ENCODE measurements around the gene DCAF8.

Gene DCAF8

DNA sequence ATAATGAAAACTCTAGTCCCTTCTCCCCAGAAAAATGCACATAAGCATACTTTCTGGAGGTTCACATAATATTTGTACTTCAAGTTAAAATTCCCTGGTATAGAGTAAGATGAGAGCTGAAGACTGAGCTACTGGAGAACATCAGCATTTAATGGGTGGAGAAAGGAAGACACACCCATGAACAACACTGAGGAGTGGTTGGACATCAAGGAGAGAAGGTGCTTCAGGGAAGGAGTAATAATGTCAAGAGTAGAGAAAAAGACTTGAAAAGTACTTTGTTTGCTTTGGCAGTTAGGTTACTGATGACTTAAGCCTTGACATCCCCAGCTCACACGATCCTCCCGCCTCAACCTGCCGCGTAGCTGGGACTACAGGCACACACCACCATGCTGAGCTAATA lies 35.3 kb downstream of the DCAF8 start:
- no peak for DNase-seq (ENCODE audit: low read depth)

- no peak for DNase-seq (ENCODE audit: low read depth)
These were observed 35.7 kb downstream of the DCAF8 start for GRCh38 chr1:160226623-160227022.

GRCh38 chr1:160225345-160225744 lies 37.0 kb downstream of the DCAF8 start:
- DNase-seq (ENCODE audit: low read depth), result no peak

- no peak for DNase-seq (ENCODE audit: low read depth)
These were observed 37.7 kb downstream of the DCAF8 start for GRCh38 chr1:160224606-160225005.

- no peak for DNase-seq (ENCODE audit: low read depth)
These were observed 39.8 kb downstream of the DCAF8 start for GRCh38 chr1:160222546-160222945.

GRCh38 chr1:160221089-160221488 lies 41.3 kb downstream of the DCAF8 start:
- DNase-seq (ENCODE audit: low read depth), result no peak

GRCh38 chr1:160220301-160220700 lies 42.0 kb downstream of the DCAF8 start:
- DNase-seq (ENCODE audit: low read depth), result no peak

GRCh38 chr1:160219062-160219929 lies 43.1 kb downstream of the DCAF8 start:
- no peak for DNase-seq (ENCODE audit: low read depth)

GRCh38 chr1:160217481-160218051 lies 44.8 kb downstream of the DCAF8 start:
- DNase-seq (ENCODE audit: low read depth), result no peak

DNA sequence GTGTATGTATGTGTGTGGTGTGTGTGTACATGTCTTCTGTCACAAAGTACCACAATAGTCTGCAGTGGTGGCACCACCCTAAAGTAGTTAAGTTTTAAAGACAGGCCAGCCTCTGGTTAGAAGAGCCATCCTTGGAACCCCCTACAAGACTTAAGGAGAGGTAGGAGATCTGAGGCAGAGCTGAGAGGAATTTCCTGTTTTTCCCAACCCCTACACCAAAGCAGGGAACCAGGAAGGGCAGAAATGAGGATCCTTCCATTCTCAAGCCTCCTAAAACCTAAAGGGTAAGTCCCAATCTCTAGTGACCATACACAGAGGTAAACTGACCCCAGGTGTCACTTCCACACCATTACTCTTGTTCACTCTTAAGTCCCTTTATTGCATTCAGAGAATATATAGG lies 46.0 kb downstream of the DCAF8 start:
- DNase-seq (ENCODE audit: low read depth), result no peak

GRCh38 chr1:160214481-160215140 lies 47.7 kb downstream of the DCAF8 start:
- DNase-seq (ENCODE audit: low read depth), result no peak

- DNase-seq (ENCODE audit: low read depth), result no peak
These were observed 51.1 kb downstream of the DCAF8 start for GRCh38 chr1:160211046-160211790.

- no peak for DNase-seq (ENCODE audit: low read depth)
These were observed 51.8 kb downstream of the DCAF8 start for GRCh38 chr1:160210561-160210960.

GRCh38 chr1:160209321-160210046 lies 52.9 kb downstream of the DCAF8 start:
- no peak for DNase-seq (ENCODE audit: low read depth)

- DNase-seq (ENCODE audit: low read depth), result no peak
These were observed 53.6 kb downstream of the DCAF8 start for GRCh38 chr1:160208557-160209320.

GRCh38 chr1:160207771-160208556 lies 54.4 kb downstream of the DCAF8 start:
- DNase-seq (ENCODE audit: low read depth), result no peak

DNA sequence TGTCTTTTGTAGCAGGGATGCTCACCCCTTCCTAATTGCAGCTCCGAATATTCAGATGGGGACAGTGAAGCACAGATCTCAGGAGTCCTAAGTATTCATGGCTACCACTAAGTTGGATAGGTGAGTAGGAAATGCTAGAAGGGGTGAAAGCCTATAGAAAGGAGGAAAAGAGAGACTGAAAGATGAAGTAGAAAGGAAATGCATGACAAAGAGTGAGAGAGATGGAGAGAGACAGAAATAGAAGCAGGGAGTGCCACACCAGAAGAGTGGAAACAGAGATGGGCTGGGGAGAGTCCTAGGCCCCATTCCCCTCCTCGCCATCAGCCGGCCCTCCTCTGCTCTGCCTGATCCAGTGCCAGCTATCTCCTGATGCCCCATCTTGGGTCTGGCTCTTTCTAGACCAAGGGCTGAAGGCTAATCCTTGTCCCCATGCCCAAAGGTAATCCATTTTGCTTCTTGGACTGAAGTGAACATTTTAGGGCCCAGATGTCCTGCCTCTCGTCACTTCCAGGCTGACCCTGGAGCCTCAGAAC lies 55.2 kb downstream of the DCAF8 start:
- no peak for DNase-seq (ENCODE audit: low read depth)

- no peak for DNase-seq (ENCODE audit: low read depth)
These were observed 55.8 kb downstream of the DCAF8 start for GRCh38 chr1:160206421-160207117.

GRCh38 chr1:160206036-160206389 lies 56.3 kb downstream of the DCAF8 start:
- peak; percentile 24 for DNase-seq (ENCODE audit: low read depth)
